Right cardiac atrium (tissue), 5 donors: ENCODE results near the gene BMF. TPM values are rescaled to one million over a fixed set of nuclear protein-coding genes. Genes with fewer than 3 reads are reported as not detected.

ENCODE experiments used
- ATAC-seq, 2 donors: fragments of 200-7000 bp; cut with Tn5 transposase; one replicate each; pipeline versions ENCODE4 v1.8.0 to v1.9.1; 2020; ENCODE audit warnings: moderate library complexity in 2 of 2, mild to moderate bottlenecking in 1 of 2
- DNase-seq, 3 donors: peaks; one replicate each; pipeline ENCODE4 v3.0.0-alpha.2; 2020
- H3K27ac ChIP-seq: one replicate; pipeline ENCODE4 v1.5.1; 2013; ENCODE audit warnings: mild to moderate bottlenecking, low read length, control low read depth, moderate library complexity
- H3K27me3 ChIP-seq: one replicate; pipeline ENCODE4 v1.6.1; 2013; ENCODE audit not compliant: control insufficient read depth, insufficient read depth
- H3K4me1 ChIP-seq: one replicate; pipeline ENCODE4 v1.6.1; 2013; ENCODE audit warnings: low read length; ENCODE audit not compliant: control insufficient read depth, insufficient read depth
- H3K4me3 ChIP-seq: one replicate; pipeline ENCODE4 v1.5.1; 2013; ENCODE audit warnings: low read length, control low read depth
- H3K9me3 ChIP-seq: one replicate; pipeline ENCODE4 v1.6.1; 2013; ENCODE audit warnings: low read length; ENCODE audit not compliant: control insufficient read depth
- WGBS: extraction: QIAGEN DNeasy Blood & Tissue Kit; methylation state at CpG from one replicate; pipeline ENCODE4 v1.1.7; 2013; 5-methylcytosine and 5-hydroxymethylcytosine counted together
- intact Hi-C, 4 donors: fragments of 100-400 bp; cut with DNase I; formaldehyde crosslinking; loops; one replicate each; pipeline versions ENCODE4 v1.11.0 to v1.14.0; 2022 to 2023
- polyA plus RNA-seq: library from polyadenylated mRNA; stranded (reverse); fragments of 200-250 nt; gene quantifications from one replicate; pipeline ENCODE4 v1.2.3, GENCODE V29; 2013
- total RNA-seq, 4 donors: library from RNA; stranded (reverse); fragmentation: NEBNext Ultra II Directional; extraction: Animal tissue kit (Norgen Biotek cat#: 25700); gene quantifications; one replicate each; pipeline ENCODE4 v1.2.1, GENCODE V29; 2021
- donor health status: healthy with polysubstance abuse.
- donor health status: DM: no; HTN: yes; CAD: no.
- donor health status: DM: no; HTN: no; CAD: no.
- donor health status: DM: no; HTN: yes; CAD: no; lungs with severe emphysema.
- donor health status: DM: yes; HTN: yes; CAD: no.

The BMF gene
- total and polyA plus RNA-seq, 5 donors: 2.9 to 9.9 (median 8.3) TPM

DNA sequence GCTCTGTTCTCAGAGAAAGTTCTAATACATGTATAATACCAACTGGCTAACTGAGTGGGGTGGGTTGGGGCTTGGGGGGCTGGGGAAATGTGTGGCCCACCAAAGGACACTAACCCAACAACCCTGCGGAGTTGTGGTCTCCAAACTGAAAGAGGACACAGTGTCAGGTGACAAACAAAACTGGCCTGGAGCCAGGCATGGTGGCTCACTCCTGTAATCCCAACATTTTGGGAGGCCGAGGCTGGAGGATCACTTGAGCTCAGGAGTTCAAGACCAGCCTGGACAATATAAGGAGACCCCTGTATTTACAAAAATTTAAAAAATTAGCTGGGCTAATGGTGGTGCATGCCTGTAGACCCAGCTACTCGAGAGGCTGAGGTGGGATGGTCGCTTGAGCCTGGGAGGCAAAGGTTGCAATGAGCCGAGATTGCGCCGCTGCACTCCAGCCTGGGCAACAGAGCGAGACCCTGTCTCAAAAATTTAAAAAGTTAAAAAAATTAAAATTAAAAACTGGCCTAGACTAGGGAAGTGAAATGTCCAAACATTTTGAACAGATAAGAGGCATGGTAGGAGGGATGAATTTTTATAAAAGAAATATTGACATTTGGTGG lies 38.0 kb downstream of the BMF start:
- no peak for ATAC-seq
- Histone ChIP-seq H3K27me3 (no peaks in the 10 kb centered on the region), H3K4me1 (peaks cover 6% of the 10 kb centered on the region), H3K27ac (no peak overlapping the region), H3K4me3 (no peak overlapping the region), H3K9me3 (no peaks in the 10 kb centered on the region)
- DNase-seq: no peak
- intact Hi-C loops: no loop called here
- 96% methylated on average over 8 of the region's 8 CpGs for WGBS

DNA sequence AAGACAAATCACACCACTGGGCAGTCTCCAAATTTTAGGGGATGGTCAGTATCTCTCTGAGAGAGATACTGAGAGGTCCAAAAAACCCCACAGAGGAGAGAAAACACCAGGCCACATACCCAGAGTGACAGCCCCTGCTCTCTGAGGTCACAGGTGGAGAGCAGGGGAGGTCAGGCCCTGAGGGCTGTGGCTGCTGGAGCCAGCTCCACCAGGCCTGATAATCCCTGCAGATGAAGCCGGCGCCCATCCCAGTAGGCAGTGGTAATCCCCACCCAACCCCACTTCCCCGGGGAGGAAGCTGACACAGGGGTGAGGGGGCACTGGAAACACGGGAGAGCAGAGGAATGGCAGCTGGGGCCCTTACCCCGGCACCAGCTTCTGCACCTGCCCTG lies 38.5 kb downstream of the BMF start:
- DNase-seq: no peak
- H3K27ac ChIP-seq: no peak overlapping the region
- 73% methylated on average over 5 of the region's 5 CpGs for WGBS

DNA sequence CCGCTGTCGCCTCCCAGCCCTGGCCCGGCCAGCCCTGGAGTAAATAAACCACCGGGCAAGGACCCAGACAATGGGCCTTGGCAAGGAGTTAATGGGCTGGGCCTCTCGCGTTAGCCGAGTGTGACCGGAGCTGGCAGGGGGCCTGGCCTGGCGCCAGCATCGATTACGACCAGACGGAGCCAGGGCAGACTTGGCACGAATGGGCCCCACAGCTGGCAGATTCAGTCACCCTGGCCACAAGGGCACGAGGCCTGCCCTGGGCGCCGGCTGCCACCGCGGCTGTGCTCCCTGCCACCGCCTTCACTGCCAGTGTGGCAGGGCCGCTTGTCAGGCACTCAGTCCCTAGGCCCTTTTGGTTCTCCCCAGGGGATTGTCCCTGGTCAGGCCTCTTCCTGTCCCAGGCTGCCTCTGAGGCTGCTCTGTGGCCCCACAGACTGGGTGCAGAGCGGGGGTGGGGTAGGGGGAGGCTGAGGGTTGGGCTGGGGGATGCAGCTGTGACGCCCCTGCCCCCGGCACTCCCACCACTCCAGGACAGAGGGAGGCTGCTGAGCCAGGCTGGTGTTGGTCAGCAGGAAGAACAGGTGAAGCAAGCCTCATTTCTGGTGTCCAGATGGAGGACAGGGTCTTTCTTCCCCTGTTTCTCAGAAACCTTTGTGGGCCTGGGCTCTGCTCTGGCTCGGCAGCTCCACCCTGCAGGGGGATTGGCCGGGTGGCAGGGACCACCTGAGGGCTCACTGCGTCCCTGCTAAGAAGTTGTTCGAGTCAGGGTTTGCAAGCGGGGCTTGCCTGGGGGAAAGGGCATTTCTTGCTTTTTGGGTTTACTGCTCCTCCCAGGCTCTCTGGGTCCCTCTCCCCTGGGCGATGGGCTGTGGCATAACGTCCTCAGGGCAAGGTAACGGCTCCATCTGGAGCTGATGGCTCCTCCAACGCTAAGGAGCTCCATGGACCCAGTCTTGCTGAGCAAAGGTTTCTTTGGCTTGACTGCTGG lies 39.2 kb downstream of the BMF start:
- no peaks in the 10 kb centered on the region for H3K9me3 ChIP-seq
- peak; percentile 94 to 95 for ATAC-seq
- intact Hi-C loops: no loop called here

More for the DNA sequence above, 38.5 kb downstream of the BMF start:
- no peak overlapping the region for H3K4me3 ChIP-seq
- no peaks in the 10 kb centered on the region for H3K9me3 ChIP-seq
- intact Hi-C loops: no loop called here
- ATAC-seq: no peak
- H3K4me1 ChIP-seq: peaks cover 6% of the 10 kb centered on the region
- H3K27me3 ChIP-seq: no peaks in the 10 kb centered on the region

DNA sequence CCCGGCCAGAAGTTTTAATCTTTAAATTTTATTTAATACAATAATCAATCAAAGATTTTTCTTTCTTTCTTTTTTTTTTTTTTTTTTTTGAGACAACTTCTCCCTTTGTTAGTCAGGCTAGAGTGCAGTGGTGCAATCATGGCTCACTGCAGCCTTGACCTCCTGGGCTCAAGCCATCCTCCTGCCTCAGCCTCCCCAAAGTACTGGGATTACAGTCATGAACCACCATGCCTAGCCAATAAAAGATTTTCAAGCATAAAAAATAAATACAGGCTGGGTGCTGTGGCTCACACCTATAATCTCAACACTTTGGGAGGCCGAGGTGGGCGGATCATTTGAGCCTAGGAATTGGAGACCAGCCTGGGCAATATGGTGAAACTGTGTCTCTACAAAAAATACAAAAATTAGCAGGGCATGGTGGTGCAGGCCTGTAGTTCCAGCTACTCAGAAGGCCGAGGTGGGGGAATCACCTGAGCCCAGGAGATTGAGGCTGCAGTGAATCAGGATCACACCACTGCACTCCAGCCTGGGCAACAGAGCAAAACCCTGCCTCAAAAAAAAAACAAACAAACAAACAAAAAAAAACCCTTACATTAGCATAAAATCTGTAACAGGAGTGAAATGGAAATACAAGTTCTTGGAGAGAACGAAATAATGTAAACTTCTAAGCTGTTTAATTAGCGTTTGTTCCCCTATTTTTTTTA lies 40.6 kb downstream of the BMF start:
- ATAC-seq: no peak
- Histone ChIP-seq H3K9me3 (no peaks in the 10 kb centered on the region), H3K27me3 (no peaks in the 10 kb centered on the region), H3K27ac (no peak overlapping the region), H3K4me3 (no peak overlapping the region), H3K4me1 (peaks cover 8% of the 10 kb centered on the region)
- DNase-seq: peak in 1 of 3 donors; percentile 67
- intact Hi-C loops: no loop called here
- WGBS: 88% methylated on average over 6 of the region's 6 CpGs

More for the DNA sequence above, 39.2 kb downstream of the BMF start:
- peak overlapping the region; percentile 28 for H3K27ac ChIP-seq
- peaks cover 6% of the 10 kb centered on the region for H3K4me1 ChIP-seq
- WGBS: 34% methylated on average over 32 of the region's 32 CpGs
- no peaks in the 10 kb centered on the region for H3K27me3 ChIP-seq
- peak; percentile 93 to 98 (median 97) for DNase-seq
- H3K4me3 ChIP-seq: no peak overlapping the region

DNA sequence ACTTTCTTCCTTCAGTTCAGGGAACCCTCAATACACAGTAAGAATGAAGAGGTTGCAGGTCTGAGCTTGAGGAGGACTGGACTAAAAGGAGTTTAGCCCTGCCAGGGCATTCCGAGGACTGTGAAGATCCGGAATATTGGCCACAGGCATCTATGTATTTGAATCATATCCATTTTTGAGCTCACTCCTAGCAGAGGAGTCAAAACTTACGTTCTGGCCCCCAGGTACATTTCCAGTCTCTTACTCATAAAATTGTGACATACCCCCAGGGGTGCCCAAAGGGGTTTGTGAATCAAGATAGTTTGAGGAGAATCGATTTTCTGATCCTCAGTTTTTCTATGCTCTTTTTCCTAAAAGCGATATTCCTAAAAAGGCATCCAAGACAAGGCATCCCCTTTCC lies 42.1 kb downstream of the BMF start:
- no peak for ATAC-seq
- whole genome bisulfite sequencing: 93% methylated on average over 5 of the region's 5 CpGs
- Histone ChIP-seq H3K4me3 (no peak overlapping the region), H3K4me1 (peaks cover 8% of the 10 kb centered on the region), H3K27me3 (no peaks in the 10 kb centered on the region), H3K27ac (no peak overlapping the region), H3K9me3 (no peaks in the 10 kb centered on the region)
- DNase-seq: no peak
- intact Hi-C loops: no loop called here

DNA sequence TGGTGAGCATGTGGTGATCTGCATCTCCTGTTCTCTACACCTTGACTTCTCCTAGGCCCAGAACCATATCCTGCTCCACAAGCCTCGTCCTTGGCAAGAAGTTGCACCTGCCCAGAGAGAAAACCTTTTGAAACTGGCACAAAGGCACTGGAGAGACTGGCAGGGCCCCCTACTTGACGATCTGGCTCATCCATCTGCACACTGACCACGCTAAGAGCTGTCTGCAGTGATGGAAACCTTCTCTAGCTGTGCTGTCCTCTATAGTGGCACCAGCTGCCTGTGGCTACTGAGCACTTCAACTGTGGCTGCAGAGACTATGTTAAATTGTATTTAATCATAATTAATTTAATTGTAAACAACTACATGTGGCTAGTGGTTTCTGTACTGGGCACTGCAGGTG lies 43.5 kb downstream of the BMF start:
- 90% methylated on average over 3 of the region's 3 CpGs for WGBS
- Histone ChIP-seq H3K4me3 (no peak overlapping the region), H3K4me1 (peaks cover 8% of the 10 kb centered on the region), H3K27ac (no peak overlapping the region), H3K9me3 (no peaks in the 10 kb centered on the region), H3K27me3 (no peaks in the 10 kb centered on the region)
- no peak for ATAC-seq
- intact Hi-C loops: no loop called here
- DNase-seq: no peak

DNA sequence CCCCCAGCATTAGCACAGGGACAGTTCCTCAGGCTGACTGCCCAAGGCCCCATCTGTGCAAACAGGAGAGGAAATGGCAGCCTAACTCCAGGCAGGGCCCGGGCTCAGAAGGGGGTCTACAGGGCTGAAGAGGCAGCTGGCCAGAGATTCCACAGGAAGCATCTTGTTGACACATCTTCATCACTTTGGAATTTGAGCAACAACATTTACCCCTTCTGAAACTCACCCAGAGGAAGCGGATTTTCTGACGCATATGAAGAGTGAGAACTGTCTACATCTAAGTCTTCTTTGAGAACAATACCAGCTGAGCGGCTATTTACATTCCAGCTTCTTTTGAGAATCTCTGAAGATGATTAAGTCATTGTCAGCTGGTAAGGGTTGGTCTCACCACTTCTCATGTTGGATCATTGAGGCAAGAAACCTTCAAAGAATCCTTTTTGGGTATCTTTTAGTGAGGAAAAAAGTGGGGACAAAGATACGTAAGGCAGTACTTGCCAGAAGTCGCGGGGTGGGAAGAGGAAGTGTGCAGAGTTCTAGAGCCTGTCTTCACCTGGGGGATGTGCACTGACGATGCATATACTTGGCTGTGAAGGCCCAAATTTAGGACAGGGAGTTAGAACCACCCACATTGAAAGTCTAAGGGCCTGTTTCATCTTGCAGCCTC lies 44.3 kb downstream of the BMF start:
- Histone ChIP-seq H3K9me3 (no peaks in the 10 kb centered on the region), H3K27me3 (no peaks in the 10 kb centered on the region), H3K4me3 (no peak overlapping the region), H3K4me1 (peaks cover 6% of the 10 kb centered on the region), H3K27ac (no peak overlapping the region)
- 77% methylated on average over 8 of the region's 8 CpGs for WGBS
- DNase-seq (no peak), ATAC-seq (no peak)
- intact Hi-C loops: loop anchor here in 1 of 4 donors (5.0 kb wide), 1 partner anchor 43 kb away; the partner anchor contains the start of gene BMF

DNA sequence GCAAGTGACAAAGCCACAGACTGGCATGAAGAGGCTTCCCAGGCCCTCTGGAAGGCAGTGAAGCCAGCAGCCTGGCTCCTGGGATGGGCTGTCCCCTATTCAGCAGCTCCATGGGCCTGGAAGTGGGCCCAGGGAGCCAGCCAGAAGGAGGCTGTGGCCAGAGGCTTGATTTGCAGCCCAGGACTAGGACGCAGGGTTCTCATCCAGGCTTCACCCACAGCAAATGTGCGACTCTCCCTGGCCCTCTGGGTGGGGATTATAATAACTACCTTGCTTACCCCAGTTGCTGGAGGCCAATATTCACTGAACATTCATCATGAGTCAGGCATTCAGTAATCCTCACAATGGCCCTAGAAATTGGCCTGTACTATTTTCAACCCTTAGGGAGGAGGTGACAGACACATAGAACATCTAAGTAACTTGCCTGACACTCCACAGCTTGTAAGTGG lies 45.1 kb downstream of the BMF start:
- Histone ChIP-seq H3K4me1 (peaks cover 3% of the 10 kb centered on the region), H3K9me3 (no peaks in the 10 kb centered on the region), H3K27ac (no peak overlapping the region), H3K4me3 (no peak overlapping the region), H3K27me3 (no peaks in the 10 kb centered on the region)
- DNase-seq: peak; percentile 68 to 89 (median 75)
- intact Hi-C loops: loop anchor here in 1 of 4 donors (5.0 kb wide), 1 partner anchor 44 kb away; the partner anchor contains the start of gene BMF
- whole genome bisulfite sequencing: 65% methylated on average over 2 of the region's 2 CpGs
- peak; percentile 73 to 85 for ATAC-seq

DNA sequence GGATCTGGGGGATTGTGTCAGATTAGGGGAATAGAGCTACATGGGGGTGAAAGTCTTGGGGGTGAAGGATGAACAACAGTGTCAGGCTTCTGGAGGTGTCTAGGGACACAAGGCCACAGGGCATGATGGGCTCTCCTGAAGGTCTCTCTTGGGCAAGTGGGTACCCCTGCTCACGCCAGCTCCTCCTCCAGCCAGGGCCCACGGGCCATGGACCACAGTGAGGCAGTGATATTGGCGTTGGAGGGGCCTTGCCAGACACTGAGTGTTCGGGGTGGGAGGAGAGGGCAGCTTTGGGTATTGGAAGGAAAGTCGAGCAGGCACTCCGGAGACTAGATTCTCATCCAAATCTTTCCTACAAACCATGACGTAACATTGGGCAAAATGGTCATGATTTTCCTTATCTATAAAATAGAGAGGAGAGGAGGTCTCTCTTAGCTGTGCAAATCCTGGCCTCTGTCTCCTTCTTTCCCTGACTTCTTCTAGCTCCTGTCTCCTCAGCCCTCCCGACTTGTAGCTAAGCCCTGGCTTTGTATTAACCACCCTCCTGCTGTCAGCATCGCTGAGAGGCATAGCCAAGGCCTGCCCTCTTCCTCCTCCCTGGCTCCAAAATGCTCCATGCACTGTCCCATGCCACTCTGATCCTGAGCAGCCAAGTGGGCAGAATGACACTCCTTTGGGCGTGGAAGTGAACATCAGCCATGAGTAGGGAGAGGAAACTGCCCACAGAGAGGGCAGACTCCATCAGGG lies 45.7 kb downstream of the BMF start:
- DNase-seq (no peak), ATAC-seq (peak; percentile 14 to 42)
- Histone ChIP-seq H3K4me1 (peaks cover 3% of the 10 kb centered on the region), H3K27me3 (no peaks in the 10 kb centered on the region), H3K27ac (no peak overlapping the region), H3K9me3 (no peaks in the 10 kb centered on the region), H3K4me3 (no peak overlapping the region)
- 83% methylated on average over 10 of the region's 10 CpGs for WGBS
- intact Hi-C loops: loop anchor here in 1 of 4 donors (5.0 kb wide), 1 partner anchor 44 kb away; the partner anchor contains the start of gene BMF
